ENCODE results near the gene BRD4. TPM values are rescaled to one million over a fixed set of nuclear protein-coding genes. Genes with fewer than 3 reads are reported as not detected.

The BRD4 gene
- total RNA-seq, 2 experiments from 2014 or later: 94.3 to 99.6 TPM

GRCh38 chr19:15254547-15254946, 77.8 kb downstream of the BRD4 start:
- DNase-seq: no peak
- ATAC-seq: no peak
- TF ChIP-seq CTCF (IDR thresholded peaks at IDR 0.05): no peak
- no peaks in the 10 kb centered on the region for H3K4me1 Mint-ChIP-seq (ENCODE audit: low read depth)
- H3K9me3 Mint-ChIP-seq: no peaks in the 10 kb centered on the region
- no peaks in the 10 kb centered on the region for H3K27me3 Mint-ChIP-seq
- intact Hi-C loops (cut with micrococcal nuclease): no loop called here
- ChIA-PET POLR2A (no interaction called here), CTCF (interaction anchor here (1.1 to 1.4 kb wide), 2 partner anchors 23 to 70 kb away, joined by 3 read pairs; no protein-coding TSS in a partner anchor)
- H3K27ac Mint-ChIP-seq: no peak overlapping the region
- H3K36me3 Mint-ChIP-seq (ENCODE audit: low read depth): peaks cover 46% of the 10 kb centered on the region
- H3K4me3 Mint-ChIP-seq: no peak overlapping the region

- ATAC-seq: no peak
- no peaks in the 10 kb centered on the region for H3K27me3 Mint-ChIP-seq
- no peak for TF ChIP-seq CTCF (IDR thresholded peaks at IDR 0.05)
- ChIA-PET CTCF (interaction anchor here (1.1 to 1.7 kb wide), 3 partner anchors 71 to 161 kb away, joined by 3 to 5 read pairs (median 3); no protein-coding TSS in a partner anchor), POLR2A (no interaction called here)
- H3K36me3 Mint-ChIP-seq (ENCODE audit: low read depth): peaks cover 38% of the 10 kb centered on the region
- no peaks in the 10 kb centered on the region for H3K4me1 Mint-ChIP-seq (ENCODE audit: low read depth)
- no peaks in the 10 kb centered on the region for H3K9me3 Mint-ChIP-seq
- intact Hi-C loops (cut with micrococcal nuclease): no loop called here
- no peak for DNase-seq
- no peak overlapping the region for H3K27ac Mint-ChIP-seq
- H3K4me3 Mint-ChIP-seq: no peak overlapping the region
Observed at GRCh38 chr19:15253513-15253912, 78.8 kb downstream of the BRD4 start.

- Mint-ChIP-seq H3K27ac (no peak overlapping the region), H3K4me1 (ENCODE audit: low read depth) (no peaks in the 10 kb centered on the region), H3K36me3 (ENCODE audit: low read depth) (peaks cover 36% of the 10 kb centered on the region), H3K4me3 (no peak overlapping the region), H3K9me3 (no peaks in the 10 kb centered on the region), H3K27me3 (no peaks in the 10 kb centered on the region)
- no peak for DNase-seq
- ATAC-seq: no peak
- intact Hi-C loops (cut with micrococcal nuclease): no loop called here
- POLR2A ChIA-PET: no interaction called here
- CTCF ChIA-PET: interaction anchor here (1.7 kb wide), 2 partner anchors 152 to 161 kb away, joined by 3 to 5 read pairs; no protein-coding TSS in a partner anchor
- no peak for TF ChIP-seq CTCF (IDR thresholded peaks at IDR 0.05)
Observed at GRCh38 chr19:15253061-15253460, 79.3 kb downstream of the BRD4 start.

- Mint-ChIP-seq H3K27ac (no peak overlapping the region), H3K36me3 (ENCODE audit: low read depth) (peaks cover 35% of the 10 kb centered on the region), H3K27me3 (no peaks in the 10 kb centered on the region), H3K4me3 (no peak overlapping the region), H3K9me3 (no peaks in the 10 kb centered on the region), H3K4me1 (ENCODE audit: low read depth) (no peaks in the 10 kb centered on the region)
- ChIA-PET POLR2A (no interaction called here), CTCF (interaction anchor here (1.1 to 3.1 kb wide), 5 partner anchors 8 to 160 kb away, joined by 3 to 8 read pairs (median 5); no protein-coding TSS in a partner anchor)
- no peak for TF ChIP-seq CTCF (IDR thresholded peaks at IDR 0.05)
- intact Hi-C loops (cut with micrococcal nuclease): no loop called here
- DNase-seq (peak; percentile 24), ATAC-seq (peak; percentile 49)
Observed at GRCh38 chr19:15252398-15253018, 79.8 kb downstream of the BRD4 start.

- Mint-ChIP-seq H3K9me3 (no peaks in the 10 kb centered on the region), H3K36me3 (ENCODE audit: low read depth) (peaks cover 32% of the 10 kb centered on the region), H3K27me3 (no peaks in the 10 kb centered on the region), H3K4me3 (no peak overlapping the region), H3K27ac (no peak overlapping the region), H3K4me1 (ENCODE audit: low read depth) (no peaks in the 10 kb centered on the region)
- ChIA-PET POLR2A (no interaction called here), CTCF (interaction anchor here (1.1 to 3.1 kb wide), 5 partner anchors 9 to 159 kb away, joined by 3 to 8 read pairs (median 5); no protein-coding TSS in a partner anchor)
- intact Hi-C loops (cut with micrococcal nuclease): no loop called here
- DNase-seq: no peak
- no peak for TF ChIP-seq CTCF (IDR thresholded peaks at IDR 0.05)
- no peak for ATAC-seq
Observed at GRCh38 chr19:15251749-15252397, 80.5 kb downstream of the BRD4 start.
